DMS53 treated with DMSO at 0.1 percent for 48 hours (cell line): ENCODE data around the gene GATD1.

ENCODE experiments used
- DNase-seq: peaks from one replicate; lab custom pipeline; 2025; ENCODE audit not compliant: unreplicated experiment; lab: John Stamatoyannopoulos, UW

Gene GATD1

DNA sequence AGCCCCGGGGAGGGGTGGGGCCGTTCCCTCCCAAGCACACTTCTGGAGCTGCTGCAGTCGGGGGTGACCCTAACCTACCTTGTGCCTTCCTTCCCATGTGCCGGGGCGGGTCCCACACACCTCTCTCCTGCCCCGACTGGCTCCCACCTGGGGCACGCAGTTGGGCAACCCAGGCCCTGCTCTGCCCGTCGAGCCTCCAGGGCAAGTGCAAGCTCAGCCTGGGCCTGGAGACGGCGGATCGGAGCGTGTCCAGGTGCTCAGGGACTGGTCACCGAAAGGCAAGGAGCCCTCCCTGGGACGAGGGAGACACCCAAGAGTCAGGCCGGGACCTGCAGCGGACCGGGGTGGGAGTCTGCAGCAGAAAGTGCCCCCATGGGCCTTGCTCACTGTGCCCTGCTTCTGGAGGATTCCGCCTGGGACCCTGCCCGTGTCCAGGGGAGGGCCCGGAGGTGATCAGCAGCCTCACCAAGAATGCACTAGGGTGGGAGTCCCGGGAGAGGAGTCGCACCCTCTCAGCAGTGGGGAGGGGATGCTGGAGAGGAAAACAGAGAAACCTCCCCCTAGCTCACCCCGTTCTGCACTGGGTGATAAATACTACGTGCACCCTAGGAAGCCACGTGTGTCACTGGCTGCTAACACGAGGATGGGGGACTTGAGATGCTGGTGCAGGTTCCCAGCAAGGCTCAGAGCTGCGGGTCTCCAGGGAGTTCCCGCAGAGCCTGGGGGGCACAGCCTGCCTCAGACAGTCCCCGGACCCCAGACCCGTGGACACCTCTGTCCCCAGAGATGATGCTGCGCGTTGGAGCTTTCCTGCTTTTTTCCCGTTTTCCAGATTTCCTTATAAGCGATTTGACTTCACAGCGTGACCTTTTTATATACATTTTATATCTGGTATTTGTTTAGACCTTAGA lies 5.2 kb upstream of the GATD1 start:
- no peak for DNase-seq

- DNase-seq: no peak
Measured at GRCh38 chr11:779955-780532, 2.8 kb upstream of the GATD1 start.

GRCh38 chr11:778976-779954 lies 2.0 kb upstream of the GATD1 start:
- DNase-seq: no peak

DNA sequence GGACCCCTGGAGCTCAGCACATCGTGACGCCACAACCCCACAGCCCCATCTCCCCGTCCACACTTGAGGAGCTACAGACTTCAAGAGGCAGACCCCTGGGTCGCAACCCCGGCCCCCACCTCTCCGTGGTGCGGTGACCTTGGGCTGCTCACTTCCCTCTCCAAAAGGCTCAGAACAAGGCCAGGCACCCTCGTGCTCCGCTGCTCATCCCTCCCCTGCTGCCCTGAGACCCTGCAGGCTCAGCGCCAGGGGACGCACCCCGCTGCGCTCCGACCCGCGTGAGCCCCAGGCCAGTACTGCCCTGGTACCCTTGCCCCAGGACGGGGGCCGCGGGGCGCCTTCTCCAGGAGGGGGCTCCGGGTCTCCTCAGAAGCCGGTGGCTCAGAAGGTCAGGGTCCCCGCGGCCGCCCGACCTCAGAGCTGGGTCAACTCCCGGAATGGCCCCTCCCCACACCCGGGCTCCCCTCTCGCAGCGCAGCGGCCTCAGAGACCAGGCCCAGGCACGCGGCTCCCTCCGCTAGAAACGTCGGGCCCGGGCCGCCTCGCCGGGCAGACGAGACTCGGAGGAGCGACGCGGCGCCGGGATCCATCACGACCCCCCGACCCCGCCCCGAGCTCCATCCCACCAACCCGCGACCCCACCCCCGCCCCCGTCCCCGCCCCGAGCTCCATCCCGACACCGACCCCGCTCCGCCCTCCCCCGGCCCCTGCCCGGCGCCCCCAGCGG lies 563 bp downstream of the GATD1 start:
- no peak for DNase-seq

DNA sequence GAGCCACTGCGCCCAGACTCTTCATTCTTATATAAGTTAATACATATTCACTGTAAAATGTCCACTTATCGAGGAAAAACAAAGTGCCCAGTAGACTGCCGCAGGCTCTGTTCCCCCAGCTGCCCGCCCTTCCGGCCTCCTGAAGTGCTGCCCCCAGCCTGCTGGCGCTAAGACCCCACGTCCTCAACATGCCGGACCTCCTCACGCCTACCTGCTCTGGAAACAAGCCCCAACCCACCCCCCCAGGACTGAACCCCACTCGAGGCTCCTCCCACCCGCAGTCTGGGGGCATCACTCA lies 1.1 kb downstream of the GATD1 start:
- DNase-seq: no peak

DNA sequence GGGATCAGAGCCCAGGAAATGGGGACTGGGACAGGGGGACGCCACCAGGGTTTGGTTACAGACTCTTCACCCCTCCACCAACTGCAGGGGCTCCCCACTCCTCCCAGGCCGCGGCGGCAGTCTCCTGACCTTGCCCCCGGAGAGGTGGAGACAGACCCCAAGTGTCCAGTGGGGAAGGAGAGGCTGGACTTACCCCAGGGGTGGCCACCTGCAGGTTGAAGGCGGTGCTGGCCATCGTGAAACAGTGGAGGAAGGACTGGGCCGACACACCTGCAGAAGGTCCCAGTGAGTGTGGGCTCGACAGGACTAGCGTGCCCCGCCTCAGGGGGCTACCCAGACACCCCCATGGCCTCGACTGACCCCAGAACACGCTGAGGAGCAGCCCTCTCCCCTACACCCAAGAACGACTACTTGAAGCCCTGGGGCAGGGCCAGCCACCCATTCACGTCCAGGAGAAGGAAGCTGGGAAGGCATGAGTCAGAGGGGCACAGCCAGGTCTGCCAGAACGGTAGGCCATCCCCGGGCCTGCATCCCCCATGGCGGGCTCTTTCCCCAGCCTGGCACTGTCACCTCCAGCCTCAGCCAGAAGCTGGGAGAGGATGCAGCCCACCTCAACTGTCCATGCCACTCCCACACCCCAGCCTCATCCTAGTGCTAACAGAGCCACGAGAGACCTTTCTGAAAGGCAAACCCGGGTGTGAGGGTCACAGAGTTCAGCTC lies 2.3 kb downstream of the GATD1 start:
- DNase-seq: no peak

DNA sequence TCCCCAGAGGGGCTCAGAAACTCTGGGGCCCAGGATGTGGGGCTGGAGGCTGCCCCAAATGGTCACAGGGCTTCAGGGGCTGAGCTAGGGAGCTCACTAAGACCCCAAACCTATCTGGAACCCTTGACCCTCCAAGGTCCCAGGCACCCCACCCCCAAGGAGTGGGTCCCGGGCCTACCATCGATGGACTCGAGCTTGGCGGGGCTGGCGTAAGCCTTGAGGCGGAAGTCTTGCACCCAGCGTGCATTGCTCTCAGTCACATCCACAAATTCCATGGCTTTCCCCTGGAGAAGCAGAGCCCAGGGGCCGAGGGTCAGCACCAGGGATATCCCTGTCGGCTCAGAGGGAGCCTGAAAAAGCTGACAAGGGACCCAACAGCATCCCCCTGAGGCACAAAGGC lies 3.5 kb downstream of the GATD1 start:
- no peak for DNase-seq

GRCh38 chr11:773425-773824 lies 3.9 kb downstream of the GATD1 start:
- DNase-seq: no peak

DNA sequence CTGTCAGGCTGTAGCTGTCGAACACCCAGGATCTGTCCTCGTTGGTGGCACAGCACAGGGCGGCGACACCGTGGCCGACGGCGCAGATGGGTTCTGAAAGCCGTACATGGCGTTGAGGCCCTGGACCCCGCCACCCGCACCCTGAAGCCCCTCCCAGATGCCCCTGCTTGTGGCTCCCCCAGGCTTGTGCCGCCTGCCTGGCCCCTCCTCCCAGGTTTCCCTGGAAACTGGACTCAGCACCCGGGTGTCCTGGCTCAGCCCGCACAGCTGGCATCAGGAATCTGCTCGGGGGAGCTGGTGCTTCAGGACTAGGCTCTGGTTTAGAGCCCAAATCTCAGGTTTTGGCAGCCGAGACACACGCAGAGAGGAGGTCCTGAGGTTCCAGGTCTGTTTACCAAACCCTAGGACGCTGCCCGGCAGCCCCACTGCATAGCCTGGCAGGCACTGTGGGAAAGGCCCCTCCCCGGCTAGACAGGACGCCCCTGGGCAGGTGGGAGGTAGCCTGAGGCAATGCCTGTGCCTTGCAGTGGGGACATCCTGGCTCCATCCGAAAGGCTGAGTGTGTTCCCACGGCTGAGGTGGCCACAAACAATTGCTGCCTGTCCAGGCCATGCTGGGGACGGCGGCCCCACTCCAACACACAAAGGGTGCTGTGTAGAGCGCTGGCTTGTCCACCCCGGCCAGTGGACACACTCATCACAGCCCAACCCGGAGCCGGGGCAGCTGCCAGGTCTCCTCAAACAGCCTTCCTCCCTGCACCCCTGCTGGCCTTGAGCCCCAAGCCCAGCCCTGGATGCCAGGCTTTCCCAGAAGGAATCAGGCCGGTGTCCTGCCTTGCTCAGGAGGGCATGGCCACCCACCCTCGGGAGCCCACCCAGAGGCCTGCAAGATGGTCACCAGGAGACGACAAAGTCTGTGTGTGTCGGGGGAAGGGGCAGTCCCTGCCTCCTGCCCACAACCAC lies 4.6 kb downstream of the GATD1 start:
- DNase-seq: no peak

DNA sequence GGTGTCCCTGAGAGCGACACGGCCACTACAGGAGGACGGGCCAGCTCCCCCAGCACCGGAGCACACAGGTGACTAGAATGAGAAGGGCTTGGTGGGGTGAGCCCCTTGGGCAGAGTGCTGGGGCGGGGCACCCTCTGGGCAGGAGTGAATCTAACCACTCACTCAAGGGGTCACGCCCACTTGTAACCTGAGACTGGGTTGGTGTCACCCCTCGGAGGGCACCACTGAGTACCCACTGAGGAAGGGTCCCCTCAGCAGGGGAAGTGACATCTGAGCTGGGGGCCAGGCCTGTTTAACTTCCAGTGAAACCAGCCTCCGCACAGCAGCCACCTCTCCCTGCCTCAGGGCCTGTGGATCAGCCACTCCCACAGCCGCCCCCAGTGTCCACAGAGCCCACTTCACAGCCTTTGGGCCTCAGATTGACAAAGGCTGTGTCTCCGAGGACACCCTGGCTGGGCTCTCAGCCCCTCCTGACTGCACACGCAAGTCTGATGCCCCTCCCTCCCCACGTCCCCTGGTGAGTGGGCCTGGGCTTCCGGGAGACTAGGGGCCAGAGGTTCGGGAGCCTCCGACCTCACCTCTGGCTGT lies 5.6 kb downstream of the GATD1 start:
- DNase-seq: no peak

GRCh38 chr11:770642-771616 lies 6.4 kb downstream of the GATD1 start:
- no peak for DNase-seq

DNA sequence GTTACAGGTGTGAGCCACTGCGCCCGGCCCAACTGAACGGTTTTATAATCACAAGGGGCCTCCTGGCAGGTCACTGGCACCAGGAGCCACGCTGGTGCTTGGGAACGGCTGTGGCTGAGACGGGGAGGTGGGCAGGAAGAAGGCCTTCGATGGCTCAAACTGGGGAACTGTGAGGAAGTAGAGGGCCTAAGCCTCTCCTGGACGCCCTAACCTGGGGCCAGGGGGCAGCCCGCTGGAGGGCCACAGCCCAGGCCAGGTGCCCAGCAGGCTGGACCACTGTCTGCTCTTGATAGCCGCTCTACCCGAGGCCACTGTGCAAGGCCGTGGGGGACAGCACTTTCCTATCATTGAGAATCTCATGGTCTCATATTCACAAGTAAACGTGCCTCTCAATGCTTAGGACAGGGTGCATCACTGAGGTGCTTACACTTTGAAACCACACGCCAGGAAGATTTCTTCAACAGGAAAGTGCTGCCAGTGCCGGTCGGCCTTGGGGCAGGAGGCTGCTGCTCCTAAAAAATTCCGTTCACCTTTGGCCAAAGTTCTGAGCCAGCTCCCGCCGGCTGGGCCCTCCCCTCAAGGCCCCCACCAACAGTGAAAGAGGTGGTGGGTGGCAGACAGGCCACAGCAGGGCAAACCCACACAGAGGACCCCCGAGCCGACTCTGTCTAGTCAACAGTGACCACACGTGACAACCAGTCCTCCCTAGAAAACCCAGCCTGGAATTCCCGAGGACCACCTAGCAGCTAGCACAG lies 7.2 kb downstream of the GATD1 start:
- DNase-seq: no peak

DNA sequence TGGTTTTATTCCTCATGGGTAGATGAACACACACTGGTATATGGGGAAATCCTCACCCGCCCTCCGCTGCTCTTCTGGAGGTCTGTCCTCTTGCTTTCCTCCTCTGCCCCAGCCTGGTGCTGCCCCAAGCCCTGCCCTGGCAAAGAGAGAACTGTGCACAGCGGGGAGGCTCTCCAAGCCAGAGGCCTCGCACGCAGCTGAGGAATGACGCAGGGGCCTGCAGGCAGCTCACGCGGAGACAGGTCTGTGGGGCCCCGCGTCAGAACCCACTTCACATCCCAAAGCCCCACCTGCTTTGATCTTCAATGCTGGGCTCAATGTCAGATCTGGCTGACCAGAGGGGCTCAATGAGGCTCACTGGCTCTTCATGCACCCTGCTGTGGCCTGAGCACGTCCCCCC lies 10.0 kb downstream of the GATD1 start:
- no peak for DNase-seq

- DNase-seq: no peak
Measured at GRCh38 chr11:766936-767210, 10.4 kb downstream of the GATD1 start.

DNA sequence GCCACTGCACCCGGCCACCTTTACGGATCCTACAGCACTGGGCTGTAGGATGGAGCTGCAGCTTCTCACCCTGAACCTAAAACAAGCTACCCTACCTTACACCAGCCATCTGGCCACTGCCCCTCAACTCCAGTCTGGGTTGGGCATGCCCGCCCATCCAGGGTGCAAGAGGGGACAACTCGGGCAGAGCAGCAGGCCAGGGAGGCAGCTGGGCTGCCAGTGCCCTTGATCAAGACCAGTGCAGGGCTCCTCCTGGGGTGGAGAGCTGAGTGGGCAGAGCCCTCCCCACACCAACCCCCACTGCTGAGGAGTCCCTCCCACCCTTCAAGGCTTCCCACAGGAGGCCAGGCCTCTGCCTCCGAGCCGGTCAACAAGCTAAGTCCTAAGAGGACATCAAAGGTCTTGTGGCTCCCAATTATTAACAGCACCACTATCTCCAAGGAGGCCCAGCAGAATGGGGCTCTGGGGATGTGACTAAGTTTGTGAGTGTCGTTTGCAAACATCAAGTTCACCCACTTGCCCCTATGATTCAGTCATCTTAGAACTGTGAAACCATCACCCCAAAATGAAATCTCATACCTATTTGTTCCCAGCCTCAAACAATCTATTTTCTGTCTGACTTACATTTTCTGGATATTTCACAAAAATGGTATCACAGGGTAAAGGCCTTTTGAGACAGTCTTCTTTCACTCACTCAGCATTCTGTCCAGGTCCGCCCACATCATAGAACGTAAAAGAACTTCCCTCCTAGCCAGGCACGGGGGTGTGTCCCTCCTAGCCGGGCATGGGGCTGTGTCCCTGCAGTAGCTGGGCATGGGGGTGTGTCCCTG lies 11.0 kb downstream of the GATD1 start:
- no peak for DNase-seq

- DNase-seq: no peak
Measured at GRCh38 chr11:765802-766091, 11.5 kb downstream of the GATD1 start.
